ENCODE results near the gene POC1A. TPM values are rescaled to one million over a fixed set of nuclear protein-coding genes. Genes with fewer than 3 reads are reported as not detected.

Gene POC1A
- total and polyA plus RNA-seq, 2 experiments from 2014 or later = 19.1 to 26.7 TPM

GRCh38 chr3:52143156-52143555, 11.1 kb downstream of the POC1A start:
- TF ChIP-seq ZNF462 (CRISPR knock-in tag; IDR thresholded peaks at IDR 0.05) = no peak
- TF ChIP-seq ZNF114 (CRISPR knock-in tag; IDR thresholded peaks at IDR 0.05) = no peak
- no peak for TF ChIP-seq POLR2AphosphoS5 (IDR thresholded peaks at IDR 0.05; ENCODE audit: low read depth)
- TF ChIP-seq NANOG (IDR thresholded peaks at IDR 0.05; ENCODE audit: borderline replicate concordance) = no peak
- TF ChIP-seq STAT1 (IDR thresholded peaks at IDR 0.05; ENCODE audit: unreplicated experiment) = no peak
- TF ChIP-seq, protein P1, sequence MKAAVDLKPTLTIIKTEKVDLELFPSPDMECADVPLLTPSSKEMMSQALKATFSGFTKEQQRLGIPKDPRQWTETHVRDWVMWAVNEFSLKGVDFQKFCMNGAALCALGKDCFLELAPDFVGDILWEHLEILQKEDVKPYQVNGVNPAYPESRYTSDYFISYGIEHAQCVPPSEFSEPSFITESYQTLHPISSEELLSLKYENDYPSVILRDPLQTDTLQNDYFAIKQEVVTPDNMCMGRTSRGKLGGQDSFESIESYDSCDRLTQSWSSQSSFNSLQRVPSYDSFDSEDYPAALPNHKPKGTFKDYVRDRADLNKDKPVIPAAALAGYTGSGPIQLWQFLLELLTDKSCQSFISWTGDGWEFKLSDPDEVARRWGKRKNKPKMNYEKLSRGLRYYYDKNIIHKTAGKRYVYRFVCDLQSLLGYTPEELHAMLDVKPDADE (IDR thresholded peaks at IDR 0.05) = no peak
- TF ChIP-seq, protein P2, sequence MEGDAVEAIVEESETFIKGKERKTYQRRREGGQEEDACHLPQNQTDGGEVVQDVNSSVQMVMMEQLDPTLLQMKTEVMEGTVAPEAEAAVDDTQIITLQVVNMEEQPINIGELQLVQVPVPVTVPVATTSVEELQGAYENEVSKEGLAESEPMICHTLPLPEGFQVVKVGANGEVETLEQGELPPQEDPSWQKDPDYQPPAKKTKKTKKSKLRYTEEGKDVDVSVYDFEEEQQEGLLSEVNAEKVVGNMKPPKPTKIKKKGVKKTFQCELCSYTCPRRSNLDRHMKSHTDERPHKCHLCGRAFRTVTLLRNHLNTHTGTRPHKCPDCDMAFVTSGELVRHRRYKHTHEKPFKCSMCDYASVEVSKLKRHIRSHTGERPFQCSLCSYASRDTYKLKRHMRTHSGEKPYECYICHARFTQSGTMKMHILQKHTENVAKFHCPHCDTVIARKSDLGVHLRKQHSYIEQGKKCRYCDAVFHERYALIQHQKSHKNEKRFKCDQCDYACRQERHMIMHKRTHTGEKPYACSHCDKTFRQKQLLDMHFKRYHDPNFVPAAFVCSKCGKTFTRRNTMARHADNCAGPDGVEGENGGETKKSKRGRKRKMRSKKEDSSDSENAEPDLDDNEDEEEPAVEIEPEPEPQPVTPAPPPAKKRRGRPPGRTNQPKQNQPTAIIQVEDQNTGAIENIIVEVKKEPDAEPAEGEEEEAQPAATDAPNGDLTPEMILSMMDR (conservative IDR thresholded peaks at IDR 0.05; ENCODE audit: low read depth in 2 of 2) = no peak
- TF ChIP-seq ZNF331 (CRISPR knock-in tag; IDR thresholded peaks at IDR 0.05; ENCODE audit: low read depth) = no peak
- TF ChIP-seq, protein P3, sequence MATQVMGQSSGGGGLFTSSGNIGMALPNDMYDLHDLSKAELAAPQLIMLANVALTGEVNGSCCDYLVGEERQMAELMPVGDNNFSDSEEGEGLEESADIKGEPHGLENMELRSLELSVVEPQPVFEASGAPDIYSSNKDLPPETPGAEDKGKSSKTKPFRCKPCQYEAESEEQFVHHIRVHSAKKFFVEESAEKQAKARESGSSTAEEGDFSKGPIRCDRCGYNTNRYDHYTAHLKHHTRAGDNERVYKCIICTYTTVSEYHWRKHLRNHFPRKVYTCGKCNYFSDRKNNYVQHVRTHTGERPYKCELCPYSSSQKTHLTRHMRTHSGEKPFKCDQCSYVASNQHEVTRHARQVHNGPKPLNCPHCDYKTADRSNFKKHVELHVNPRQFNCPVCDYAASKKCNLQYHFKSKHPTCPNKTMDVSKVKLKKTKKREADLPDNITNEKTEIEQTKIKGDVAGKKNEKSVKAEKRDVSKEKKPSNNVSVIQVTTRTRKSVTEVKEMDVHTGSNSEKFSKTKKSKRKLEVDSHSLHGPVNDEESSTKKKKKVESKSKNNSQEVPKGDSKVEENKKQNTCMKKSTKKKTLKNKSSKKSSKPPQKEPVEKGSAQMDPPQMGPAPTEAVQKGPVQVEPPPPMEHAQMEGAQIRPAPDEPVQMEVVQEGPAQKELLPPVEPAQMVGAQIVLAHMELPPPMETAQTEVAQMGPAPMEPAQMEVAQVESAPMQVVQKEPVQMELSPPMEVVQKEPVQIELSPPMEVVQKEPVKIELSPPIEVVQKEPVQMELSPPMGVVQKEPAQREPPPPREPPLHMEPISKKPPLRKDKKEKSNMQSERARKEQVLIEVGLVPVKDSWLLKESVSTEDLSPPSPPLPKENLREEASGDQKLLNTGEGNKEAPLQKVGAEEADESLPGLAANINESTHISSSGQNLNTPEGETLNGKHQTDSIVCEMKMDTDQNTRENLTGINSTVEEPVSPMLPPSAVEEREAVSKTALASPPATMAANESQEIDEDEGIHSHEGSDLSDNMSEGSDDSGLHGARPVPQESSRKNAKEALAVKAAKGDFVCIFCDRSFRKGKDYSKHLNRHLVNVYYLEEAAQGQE (IDR thresholded peaks at IDR 0.05; ENCODE audit: unreplicated experiment) = no peak
- no peak for TF ChIP-seq EZH2phosphoT487 (IDR thresholded peaks at IDR 0.05; ENCODE audit: unreplicated experiment)
- TF ChIP-seq EZH2 (IDR thresholded peaks at IDR 0.05; ENCODE audit: low read depth, unreplicated experiment) = no peak
- Mint-ChIP-seq H3K9me3 (no peaks in the 10 kb centered on the region), H3K4me1 (peaks cover 7% of the 10 kb centered on the region)

More at GRCh38 chr3:52143156-52143555, 11.1 kb downstream of the POC1A start:
- H3K27me3 Mint-ChIP-seq (ENCODE audit: insufficient read depth, low read depth, poor library complexity) = peaks cover 2% of the 10 kb centered on the region
- H3K4me2 ChIP-seq = no peak overlapping the region
- H3K9me2 ChIP-seq (ENCODE audit: insufficient read depth) = no peaks in the 10 kb centered on the region
- H3K27me3 ChIP-seq (ENCODE audit: insufficient read depth) = no peaks in the 10 kb centered on the region
- H3F3A ChIP-seq (replicated peaks; ENCODE audit: low read depth) = peaks cover 3% of the 10 kb centered on the region; the same call in 1 of the 2 replicates
- H3K4me3 Mint-ChIP-seq = no peak overlapping the region
- no peak overlapping the region for H3K27ac Mint-ChIP-seq
- no peak overlapping the region for H3K27ac ChIP-seq (ENCODE audit: low read depth)
- H3K36me3 ChIP-seq (ENCODE audit: insufficient read depth) = peaks cover 14% of the 10 kb centered on the region
- no peaks in the 10 kb centered on the region; the same call in 1 of the 2 replicates for H3K79me2 ChIP-seq (replicated peaks; ENCODE audit: insufficient read depth)
- DNase-seq (ENCODE audit: low spot score) (no peak), ATAC-seq (no peak)
- H4K20me1 ChIP-seq (replicated peaks; ENCODE audit: insufficient read depth) = peaks cover 4% of the 10 kb centered on the region; the same call in 1 of the 2 replicates
- H3K4me3 ChIP-seq = no peak overlapping the region
- H3K4me1 ChIP-seq (ENCODE audit: insufficient read depth) = no peaks in the 10 kb centered on the region
- H2AFZ ChIP-seq = no peak overlapping the region
- H3K36me3 Mint-ChIP-seq (ENCODE audit: low read depth) = peaks cover 62% of the 10 kb centered on the region

All from GM23338 (cell line).